Kidney capillary endothelial cell (primary cell): ENCODE data around the gene IPO11.
A peak's percentile ranks its signal among the peaks of the same experiment; 100 is the strongest.
"Not testable (repeated sequence)": the region's sequence is repeated elsewhere in the genome, so short reads cannot be mapped to it uniquely, and the experiment has no call there.

Experiments used
- DNase-seq: peaks from one replicate; pipeline ENCODE4 v3.0.0-alpha.2; 2018; ENCODE audit warnings: low spot score

The IPO11 gene

DNA sequence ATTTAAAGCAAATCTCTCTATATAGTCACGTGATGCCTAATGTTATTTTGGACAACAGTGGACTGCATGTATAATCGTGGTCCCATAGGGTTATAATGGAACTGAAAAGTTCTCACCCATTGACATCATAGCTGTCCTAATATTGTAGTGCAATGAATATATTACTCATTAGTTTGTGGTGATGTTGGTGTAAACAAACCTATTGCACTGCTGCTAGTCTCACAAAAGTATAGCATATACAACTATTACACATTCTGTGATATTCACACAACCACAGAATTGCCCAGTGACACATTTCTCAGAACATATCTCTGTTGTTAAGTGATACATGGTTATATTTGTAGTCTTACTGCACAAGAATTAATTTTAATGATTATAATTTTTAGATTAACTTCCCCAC, 37.7 kb downstream of the IPO11 start:
- DNase-seq: no peak

DNA sequence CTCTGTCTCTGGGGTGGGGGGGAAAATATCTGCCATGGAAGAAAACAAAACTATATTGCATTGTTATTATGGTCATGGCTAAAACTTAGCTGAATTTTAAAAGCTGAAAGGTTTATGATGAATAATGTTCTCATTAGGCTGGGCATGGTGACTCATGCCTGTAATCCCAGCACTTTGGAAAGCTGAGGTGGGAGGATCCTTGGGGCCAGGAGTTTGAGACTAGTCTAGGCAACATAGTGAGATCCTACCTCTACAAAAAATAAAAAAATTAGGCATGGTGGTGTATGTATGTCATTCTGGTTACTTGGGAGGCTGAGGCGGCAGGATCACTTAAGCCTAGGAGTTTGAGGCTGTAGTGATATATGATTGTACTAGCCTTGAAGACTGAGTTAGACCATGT, 44.5 kb downstream of the IPO11 start:
- no peak for DNase-seq

DNA sequence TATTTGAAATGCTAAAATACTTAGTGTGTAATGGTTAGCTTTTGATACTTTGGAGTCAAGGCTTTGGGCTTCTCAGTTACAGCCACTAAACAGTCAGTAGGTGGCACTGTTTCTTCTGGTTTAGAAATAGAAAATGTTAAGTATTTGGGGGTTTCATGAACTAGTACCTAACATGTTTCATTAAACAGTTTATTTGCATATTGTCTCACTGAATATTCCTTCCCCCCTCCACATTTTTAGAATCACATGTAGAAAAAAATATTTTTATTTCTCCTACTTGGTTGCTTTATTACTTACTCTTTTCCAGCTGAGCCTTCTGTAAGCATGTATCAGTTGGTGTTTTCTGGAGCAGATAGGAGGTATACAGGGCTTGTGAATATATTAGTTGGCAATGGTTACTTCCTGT, 48.0 kb downstream of the IPO11 start:
- DNase-seq: peak; percentile 64

DNA sequence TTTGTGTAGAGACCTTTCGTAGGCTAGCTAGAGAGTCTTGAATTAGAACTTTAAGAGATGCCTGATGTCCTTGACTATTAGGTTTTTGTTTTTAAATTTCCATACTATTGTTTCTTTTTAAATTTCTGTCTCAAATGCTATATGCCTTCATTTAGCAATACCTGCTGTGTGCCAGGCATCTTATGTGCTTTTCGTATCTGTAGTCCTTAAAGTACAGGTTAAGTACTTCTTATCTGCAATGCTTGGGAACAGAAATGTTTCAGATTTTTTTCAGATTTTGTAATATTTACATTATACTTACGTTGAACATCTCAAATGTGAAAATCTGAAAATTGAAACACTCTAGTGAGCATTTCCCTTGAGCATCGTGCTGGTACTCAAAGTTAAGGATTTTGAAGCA, 49.0 kb downstream of the IPO11 start:
- no peak for DNase-seq

DNA sequence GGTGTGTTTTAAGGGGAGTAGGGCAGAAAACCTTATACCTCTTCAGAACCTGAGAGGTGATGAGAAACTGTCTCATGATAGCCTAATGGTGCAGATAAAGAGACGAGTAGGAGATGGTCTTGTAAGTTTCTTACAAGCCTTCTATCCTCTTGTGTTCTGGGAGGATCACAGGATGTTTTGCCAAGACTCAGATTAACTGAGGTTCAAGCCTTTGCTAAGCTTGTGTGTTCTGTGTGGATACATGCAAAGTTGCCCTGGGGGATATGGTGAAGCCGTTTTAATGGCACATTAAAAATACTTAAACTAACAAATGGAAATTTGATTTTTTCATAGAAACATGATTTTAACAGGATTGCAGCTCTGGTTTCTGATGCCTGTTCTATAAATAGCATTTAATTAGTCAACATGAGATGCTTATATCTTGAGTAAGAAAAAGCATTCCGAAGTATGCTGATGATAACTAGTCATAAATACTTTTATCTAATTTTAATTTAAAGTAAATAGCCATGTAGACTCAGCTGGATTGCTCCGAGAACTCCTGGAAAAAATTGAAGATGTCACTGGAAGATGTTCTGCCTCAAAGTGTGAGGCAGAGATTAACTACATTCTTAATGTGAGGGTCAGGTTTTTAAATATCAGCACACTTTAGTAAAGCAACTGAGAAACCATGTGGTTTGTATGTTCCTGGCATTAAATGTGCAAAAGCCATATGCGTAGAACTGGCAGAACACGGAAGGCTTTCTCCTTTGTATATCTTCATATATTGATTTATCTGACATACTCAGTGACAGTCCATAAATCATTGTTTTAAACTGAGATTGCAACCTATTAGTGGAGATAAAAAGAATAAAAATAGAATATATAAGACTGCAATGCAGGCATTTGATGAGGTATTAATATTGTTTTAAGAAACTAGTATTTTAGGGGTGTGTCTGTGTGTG, 53.7 kb downstream of the IPO11 start:
- no peak for DNase-seq

DNA sequence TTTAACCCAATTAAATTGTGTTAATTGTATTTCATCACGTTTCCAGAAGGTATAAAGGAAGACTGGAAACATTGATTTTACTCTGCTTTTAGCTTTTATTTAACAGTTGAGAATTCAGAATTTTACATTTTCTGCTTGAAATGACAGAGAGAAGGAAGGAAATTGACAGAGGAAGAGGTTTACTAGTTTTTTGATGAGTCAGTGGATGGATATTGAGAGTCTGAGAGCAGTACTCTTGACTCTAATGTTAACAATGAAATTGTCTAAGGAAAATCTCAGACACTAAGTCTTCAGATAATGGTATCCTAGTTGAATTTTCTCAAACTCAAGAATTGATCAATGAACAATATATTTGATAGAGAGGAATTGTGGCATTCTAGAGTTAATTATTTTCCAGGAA, 60.6 kb downstream of the IPO11 start:
- no peak for DNase-seq

DNA sequence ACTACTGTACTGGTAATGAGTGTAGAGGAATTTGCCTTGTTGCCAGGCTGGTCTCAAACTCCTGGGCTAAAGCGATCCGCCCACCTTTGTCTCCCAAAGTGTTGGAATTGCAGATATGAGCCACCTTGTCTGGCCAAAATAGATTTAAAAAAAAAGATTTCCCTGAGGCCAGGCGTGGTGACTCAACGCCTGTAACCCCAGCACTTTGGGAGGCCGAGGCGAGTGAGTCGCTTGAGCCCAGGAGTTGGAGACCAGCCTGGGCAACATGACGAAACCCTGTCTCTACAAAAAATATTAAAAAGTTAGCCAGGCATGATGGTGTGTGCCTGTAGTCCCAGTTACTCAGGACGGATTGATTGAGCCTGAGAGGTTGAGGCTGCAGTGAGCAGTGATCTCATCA, 62.5 kb downstream of the IPO11 start:
- DNase-seq: no peak

DNA sequence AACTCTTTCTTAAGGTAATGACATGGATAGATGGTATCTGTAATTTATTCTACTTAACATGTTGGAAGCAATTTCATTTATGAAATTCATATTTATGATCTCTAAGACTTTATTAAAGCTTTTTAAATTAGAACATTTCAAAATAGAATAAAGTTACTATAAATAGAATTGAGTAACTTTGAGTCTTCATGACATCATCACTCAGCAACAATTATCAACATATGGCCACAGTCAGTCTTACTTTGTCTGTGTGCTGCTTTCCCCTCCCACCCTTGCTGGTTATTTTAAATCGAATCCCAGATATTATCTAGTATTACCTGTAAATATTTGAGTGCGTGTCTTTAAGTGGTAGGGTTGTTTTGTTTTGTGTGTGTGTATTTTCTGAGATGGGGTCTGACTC, 65.2 kb downstream of the IPO11 start:
- no peak for DNase-seq

DNA sequence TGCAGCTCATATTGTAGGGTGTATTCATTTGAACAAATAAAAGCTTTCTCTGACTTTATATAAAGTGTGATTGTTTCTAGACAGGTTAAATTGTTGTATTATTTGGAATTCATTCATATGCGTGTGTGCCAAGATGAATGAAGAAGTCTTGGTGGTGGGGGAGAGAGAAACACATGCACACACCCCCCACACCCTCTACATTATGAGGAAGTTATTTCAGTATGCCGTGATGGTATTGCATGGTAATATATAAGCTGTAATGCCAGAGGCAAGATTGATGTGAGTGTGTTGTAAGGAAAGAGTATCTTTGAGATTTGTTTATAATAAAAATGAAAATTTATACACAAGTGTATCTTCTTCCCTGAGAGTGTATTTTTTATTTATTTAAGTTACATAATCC, 71.0 kb downstream of the IPO11 start:
- DNase-seq: no peak

DNA sequence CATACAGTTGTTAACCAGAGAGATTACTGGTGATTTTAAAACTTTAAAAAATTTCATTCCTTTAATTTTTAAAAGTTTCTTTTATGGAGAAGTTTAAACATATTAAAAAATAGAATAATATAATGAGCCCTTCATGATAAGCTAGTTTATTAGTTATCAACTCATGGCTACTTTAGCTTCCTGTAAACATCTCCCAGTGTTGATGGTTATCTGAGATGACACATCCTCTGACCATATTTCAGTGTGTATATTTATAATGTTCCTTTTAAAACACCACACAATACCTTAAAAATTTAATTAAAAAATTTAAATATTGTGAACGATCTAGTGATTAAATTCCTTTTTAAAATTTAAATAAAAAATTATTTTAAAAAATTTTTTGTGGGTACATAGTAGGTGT, 74.1 kb downstream of the IPO11 start:
- peak; percentile 21 for DNase-seq

DNA sequence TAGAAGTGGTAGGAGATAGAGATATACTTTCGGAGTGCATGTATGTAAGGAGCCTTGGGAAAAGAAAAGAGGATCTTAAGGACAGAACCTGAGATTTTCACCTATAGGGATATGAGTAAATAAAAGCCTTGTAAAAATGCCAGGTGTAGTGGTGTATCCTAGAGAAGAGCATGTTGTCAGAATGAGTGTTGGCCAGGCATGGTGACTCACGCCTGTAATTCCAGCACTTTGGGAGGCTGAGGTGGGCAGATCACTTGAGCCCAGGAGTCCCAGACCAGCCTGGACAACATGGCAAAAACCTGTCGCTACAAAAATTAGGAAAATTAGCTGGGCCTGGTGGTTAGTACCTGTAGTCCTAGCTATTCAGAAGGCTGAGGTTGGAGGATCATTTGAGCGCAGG, 76.0 kb downstream of the IPO11 start:
- DNase-seq: no peak

DNA sequence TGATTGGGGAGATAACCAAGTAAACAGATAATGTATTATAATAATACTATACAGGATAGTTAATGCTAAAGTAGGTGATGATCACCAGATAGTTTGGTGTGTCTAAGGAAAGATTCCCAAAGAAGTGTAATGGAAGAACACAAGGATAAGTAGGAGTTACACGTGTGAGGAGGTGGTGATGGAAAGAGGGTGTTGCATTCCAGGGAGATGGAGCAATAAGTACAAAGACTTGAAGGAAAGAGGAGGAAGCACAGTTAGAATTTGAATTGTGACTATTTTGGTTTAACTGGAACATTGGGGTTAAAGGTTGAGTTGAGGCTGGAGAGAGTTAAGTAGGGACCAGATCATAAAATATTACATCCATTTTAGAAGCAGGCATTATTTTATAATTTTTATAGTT, 76.9 kb downstream of the IPO11 start:
- DNase-seq: no peak

DNA sequence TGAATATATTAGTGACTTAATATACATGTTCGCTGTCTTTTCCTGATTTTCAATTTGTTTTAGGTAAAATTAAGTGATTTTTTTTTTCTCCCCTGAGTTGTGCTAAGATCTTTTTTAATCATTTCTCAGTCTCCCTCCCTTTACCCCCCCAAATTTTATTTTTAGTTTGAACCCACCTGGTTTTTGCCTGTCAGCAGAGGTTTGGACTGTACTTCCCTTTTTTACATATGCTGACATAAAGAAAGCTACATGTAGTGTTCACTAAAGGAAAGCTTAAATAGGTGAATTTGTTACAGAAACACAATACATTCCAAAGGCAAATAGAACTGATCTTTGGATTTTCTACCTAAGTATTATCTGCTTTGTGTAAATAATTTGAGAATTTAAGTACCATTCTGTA, 82.2 kb downstream of the IPO11 start:
- DNase-seq: no peak

DNA sequence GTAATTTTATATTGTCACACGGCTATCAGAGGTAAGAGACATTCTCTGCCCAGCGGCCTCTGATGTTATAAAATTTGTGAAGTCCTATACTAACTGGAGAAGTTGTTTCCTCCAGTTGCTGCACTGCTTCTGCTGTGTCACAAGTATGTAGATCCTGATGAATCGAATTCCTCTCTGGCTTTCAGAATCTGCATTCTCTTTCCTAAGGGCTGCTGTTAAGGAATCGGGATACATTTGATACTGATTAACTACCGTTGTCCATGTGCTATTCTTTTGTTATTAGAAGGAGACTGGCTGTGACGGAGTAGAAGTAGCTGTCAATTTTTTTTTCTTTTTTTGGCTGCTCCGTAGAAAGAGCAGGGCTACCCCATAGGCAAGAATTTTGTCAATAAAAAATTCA, 84.3 kb downstream of the IPO11 start:
- DNase-seq: no peak

DNA sequence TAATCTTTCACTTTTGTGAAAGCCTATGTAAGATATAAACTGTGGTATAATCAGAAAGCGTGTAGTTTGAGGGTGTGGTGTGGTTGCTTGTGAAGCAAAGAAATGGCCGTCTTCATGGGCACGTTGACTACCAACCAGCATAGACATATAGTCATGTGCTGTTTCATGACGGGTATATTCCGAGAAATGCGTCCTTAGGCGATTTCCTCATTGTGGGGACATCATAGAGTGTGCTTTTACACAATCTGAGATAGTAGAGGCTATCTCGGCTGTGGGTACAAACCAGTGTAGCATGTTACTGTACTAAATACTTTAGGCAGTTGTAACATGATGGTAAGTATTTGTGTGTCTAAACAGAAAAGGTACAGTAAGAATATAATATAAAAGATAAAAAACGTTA, 86.4 kb downstream of the IPO11 start:
- DNase-seq: no peak

DNA sequence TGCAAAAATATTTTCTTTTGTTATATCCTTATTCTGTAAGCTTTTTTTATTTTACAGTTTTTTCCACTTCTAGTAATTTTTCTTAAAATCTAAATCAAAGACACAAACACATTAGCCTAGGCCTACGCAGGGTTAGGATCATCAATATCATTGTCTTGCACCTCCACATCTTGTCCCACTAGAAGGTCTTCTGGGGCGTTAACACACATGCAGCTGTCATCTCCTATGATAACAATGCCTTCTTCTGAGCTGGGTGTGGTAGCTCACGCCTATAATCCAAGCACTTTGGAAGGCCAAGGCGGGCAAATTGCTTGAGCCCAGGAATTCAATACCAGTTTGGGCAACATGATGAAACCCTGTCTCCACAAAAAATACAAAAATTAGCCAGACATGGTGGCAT, 87.2 kb downstream of the IPO11 start:
- no peak for DNase-seq

DNA sequence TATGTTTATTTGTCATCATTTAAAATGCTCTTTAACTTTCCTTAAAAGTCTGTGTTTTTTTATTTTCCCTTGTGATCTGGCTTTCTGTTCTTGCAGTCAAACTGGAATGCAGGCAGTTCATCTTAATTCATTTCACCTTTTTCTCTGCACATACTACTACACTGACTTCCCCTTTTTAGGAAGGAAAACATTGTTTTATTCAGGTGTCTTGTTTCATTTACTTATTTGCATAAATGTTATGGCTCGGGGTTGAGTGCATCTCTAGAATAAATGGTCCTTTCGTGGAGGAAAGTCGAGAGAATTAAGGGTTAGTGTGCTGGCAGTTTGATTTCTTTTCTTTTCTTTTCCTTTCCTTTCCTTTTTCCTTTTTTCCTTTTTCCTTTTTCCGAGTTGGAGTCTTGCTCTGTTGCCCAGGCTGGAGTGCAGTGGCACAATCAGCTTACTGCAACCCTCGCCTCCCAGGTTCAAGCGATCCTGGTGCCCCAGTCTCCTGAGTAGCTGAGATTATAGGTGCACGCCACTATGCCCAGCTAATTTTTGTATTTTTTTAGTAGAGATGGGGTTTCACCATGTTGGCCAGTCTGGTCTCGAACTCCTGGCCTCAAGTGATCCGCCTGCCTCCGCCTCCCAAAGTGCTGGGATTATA, 90.0 kb downstream of the IPO11 start:
- DNase-seq: no peak

DNA sequence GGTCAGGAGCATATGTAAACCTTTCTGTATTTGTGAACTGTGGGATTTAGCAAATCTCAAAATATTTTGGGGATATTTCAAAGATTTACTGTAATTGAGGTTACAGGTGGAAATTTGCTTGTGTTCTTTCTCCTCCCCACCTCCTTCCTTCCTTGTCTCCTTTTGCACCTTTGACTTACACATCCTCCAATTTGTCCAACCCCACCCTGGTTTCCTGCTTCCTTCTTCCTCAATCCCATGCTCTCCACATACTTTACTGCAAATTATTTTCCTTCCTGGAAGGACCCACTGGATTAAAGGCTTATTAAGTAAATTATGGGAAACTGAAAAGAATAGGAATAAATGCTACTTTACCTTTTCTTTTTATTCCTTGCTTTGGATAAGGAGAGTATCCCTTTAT, 91.6 kb downstream of the IPO11 start:
- DNase-seq: no peak

DNA sequence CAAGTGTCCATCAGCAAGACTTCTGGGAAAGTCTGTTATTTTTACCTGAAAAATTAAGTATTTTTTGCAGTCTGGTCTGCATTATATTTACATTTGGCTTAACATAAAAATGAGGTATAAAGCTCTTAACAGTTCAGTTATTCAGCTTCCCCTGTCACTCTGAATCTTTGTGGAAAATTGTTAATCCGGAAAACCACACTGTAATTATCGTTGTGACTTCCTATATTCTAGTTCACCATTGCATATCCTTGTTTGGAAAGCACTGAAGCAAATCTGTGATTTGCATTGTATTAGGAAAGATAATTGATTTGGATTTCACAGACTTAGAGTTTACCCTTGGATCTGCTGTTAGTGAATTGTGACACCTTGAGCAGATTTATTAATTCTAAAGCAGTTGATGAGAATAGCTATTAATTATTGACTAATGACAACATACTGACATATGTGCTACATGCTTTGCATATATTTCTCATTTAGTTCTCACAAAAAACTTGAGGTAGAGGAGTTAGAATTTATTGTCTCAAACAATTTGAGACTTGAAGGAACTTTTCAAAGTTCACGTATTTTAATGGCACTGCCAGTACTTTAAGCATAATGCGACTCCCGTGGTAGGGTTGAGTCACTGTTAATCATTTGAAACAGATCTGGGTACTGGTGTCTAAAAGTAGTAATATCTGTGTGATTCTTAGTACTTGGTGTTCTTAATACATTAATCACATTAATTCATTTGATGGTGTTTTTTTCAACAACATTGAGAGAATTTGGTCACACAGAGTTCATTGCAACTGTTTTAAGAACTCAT, 94.3 kb downstream of the IPO11 start:
- no peak for DNase-seq

DNA sequence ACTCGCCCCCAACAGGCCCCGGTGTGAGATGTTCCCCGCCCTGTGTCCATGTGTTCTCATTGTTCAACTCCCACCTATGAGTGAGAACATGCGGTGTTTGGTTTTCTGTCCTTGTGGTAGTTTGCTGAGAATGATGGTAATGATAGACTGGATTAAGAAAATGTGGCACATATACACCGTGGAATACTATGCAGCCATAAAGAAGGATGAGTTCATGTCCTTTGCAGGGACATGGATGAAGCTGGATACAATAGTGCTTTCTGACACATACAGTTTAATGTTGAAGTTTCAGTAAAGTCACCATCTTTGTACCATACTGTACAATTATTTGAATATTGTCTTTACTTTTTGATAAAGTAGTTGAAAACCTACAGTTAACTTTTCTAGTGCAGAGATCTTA, 96.2 kb downstream of the IPO11 start:
- DNase-seq: not testable (repeated sequence)

DNA sequence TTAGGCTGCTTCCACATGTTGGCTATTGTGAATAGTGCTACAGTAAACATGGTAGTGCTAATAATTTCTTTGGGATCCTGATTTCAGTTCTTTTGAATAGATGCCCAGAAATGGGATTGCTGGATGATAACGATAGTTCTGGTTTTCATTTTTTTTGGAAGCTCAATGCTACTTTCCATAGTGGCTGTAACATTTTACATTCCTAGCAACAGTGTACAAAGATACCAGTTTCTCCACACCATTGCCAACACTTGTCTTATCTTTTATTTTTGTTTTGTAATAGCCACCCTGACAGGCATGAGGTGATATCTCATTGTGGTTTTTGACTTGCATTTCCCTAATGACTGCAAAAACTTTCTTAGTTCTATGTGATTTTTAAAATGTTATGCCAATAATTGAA, 97.2 kb downstream of the IPO11 start:
- no peak for DNase-seq

DNA sequence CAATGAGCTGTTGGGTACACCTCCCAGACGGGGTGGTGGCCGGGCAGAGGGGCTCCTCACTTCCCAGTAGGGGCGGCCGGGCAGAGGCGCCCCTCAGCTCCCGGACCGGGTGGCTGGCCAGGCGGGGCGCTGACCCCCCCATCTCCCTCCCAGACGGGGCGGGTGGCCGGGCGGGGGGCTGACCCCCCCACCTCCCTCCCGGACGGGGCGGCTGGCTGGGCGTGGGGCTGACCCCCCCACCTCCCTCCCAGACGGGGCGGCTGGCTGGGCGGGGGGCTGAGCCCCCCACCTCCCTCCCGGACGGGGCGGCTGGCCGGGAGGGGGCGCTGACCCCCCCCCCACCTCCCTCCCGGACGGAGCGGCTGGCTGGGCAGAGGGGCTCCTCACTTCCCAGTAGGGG, 100.5 kb downstream of the IPO11 start:
- not testable (repeated sequence) for DNase-seq
